ENCODE measurements around the gene CISD3. TPM values are rescaled to one million over a fixed set of nuclear protein-coding genes. Genes with fewer than 3 reads are reported as not detected.

CISD3 gene
- polyA plus RNA-seq, 4 donors = 52.4 to 186 (median 131) TPM

GRCh38 chr17:38710604-38710962 lies 19.6 kb upstream of the CISD3 start:
- H3K9me3 ChIP-seq (ENCODE audit: control insufficient read depth in 2 of 2, insufficient read depth in 1 of 2, low read depth in 1 of 2, low read length in 1 of 2) = no peaks in the 10 kb centered on the region
- DNase-seq (no peak), FAIRE-seq (no peak)
- H3K4me3 ChIP-seq (ENCODE audit: low read depth in 1 of 3, low read length in 3 of 3) = no peak overlapping the region
- H3K4me1 ChIP-seq (ENCODE audit: control insufficient read depth in 3 of 3, insufficient read depth in 2 of 3, low read depth in 1 of 3, low read length in 2 of 3) = no peaks in the 10 kb centered on the region
- H3K27me3 ChIP-seq (ENCODE audit: control insufficient read depth in 3 of 3, insufficient read depth in 3 of 3, low read length in 3 of 3) = no peaks in the 10 kb centered on the region
- WGBS, 3 donors = 90 to 96% (median 94%) methylated on average over 3 of the region's 3 CpGs
- H3K27ac ChIP-seq (ENCODE audit: low read depth in 1 of 3, low read length in 2 of 3) = no peak overlapping the region
- peaks cover 0 to 84% (median 13%) of the 10 kb centered on the region in 3 donors for H3K36me3 ChIP-seq (ENCODE audit: control insufficient read depth in 3 of 3, insufficient read depth in 2 of 3, low read depth in 1 of 3, low read length in 3 of 3)

DNA sequence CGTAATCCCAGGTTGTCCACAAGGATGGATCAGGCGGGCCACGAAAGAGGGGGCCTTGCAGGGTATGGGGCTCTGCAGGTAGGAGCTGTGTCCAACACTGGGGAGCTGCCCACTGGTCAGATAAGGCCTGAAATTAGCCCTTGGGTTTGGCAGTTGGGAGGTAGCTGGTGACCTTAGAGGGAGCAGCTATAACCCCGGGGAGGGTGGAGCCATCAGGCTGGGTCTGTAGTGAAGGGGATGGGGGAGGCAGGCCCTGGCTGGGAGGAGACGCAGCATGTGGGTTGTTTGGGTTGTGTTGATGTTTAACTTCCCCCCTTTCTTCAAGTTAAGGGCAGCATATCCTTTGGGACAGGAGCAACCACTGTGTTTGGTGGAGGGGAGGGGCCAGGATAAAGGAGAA lies 19.2 kb upstream of the CISD3 start:
- Histone ChIP-seq H3K9me3 (ENCODE audit: control insufficient read depth in 2 of 2, insufficient read depth in 1 of 2, low read depth in 1 of 2, low read length in 1 of 2) (no peaks in the 10 kb centered on the region), H3K36me3 (ENCODE audit: control insufficient read depth in 3 of 3, insufficient read depth in 2 of 3, low read depth in 1 of 3, low read length in 3 of 3) (peaks cover 0 to 88% (median 13%) of the 10 kb centered on the region in 3 donors), H3K4me1 (ENCODE audit: control insufficient read depth in 3 of 3, insufficient read depth in 2 of 3, low read depth in 1 of 3, low read length in 2 of 3) (no peaks in the 10 kb centered on the region), H3K27ac (ENCODE audit: low read depth in 1 of 3, low read length in 2 of 3) (no peak overlapping the region), H3K27me3 (ENCODE audit: control insufficient read depth in 3 of 3, insufficient read depth in 3 of 3, low read length in 3 of 3) (no peaks in the 10 kb centered on the region), H3K4me3 (ENCODE audit: low read depth in 1 of 3, low read length in 3 of 3) (no peak overlapping the region)
- FAIRE-seq (no peak), DNase-seq (no peak)
- 75 to 85% (median 83%) methylated on average over 5 of the region's 5 CpGs for WGBS, 3 donors

GRCh38 chr17:38711792-38712571 lies 18.2 kb upstream of the CISD3 start:
- peaks cover 0 to 98% (median 16%) of the 10 kb centered on the region in 3 donors for H3K36me3 ChIP-seq (ENCODE audit: control insufficient read depth in 3 of 3, insufficient read depth in 2 of 3, low read depth in 1 of 3, low read length in 3 of 3)
- 78 to 84% (median 81%) methylated on average over 26 of the region's 26 CpGs for WGBS, 3 donors
- no peaks in the 10 kb centered on the region for H3K27me3 ChIP-seq (ENCODE audit: control insufficient read depth in 3 of 3, insufficient read depth in 3 of 3, low read length in 3 of 3)
- no peak overlapping the region for H3K4me3 ChIP-seq (ENCODE audit: low read depth in 1 of 3, low read length in 3 of 3)
- DNase-seq (no peak), FAIRE-seq (no peak)
- H3K27ac ChIP-seq (ENCODE audit: low read depth in 1 of 3, low read length in 2 of 3) = no peak overlapping the region
- H3K4me1 ChIP-seq (ENCODE audit: control insufficient read depth in 3 of 3, insufficient read depth in 2 of 3, low read depth in 1 of 3, low read length in 2 of 3) = no peaks in the 10 kb centered on the region
- no peaks in the 10 kb centered on the region for H3K9me3 ChIP-seq (ENCODE audit: control insufficient read depth in 2 of 2, insufficient read depth in 1 of 2, low read depth in 1 of 2, low read length in 1 of 2)

DNA sequence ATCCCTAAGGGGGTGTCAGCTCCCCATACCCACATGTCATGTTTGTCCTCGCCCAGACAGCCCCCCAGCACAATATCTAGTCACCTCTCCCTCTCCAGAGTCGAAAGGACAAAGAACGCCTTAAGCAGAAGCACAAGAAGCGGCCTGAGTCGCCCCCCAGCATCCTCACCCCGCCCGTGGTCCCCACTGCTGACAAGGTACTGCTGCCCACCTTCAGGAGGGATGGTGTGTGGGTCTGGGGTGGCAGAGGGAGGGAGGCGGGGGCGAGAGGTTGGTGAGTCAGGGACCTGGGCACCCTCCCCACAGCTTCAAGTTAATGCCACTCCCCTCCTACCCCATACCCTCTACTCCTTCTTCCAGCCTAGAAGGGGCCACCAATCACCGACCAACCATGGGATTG lies 17.5 kb upstream of the CISD3 start:
- H3K36me3 ChIP-seq (ENCODE audit: control insufficient read depth in 3 of 3, insufficient read depth in 2 of 3, low read depth in 1 of 3, low read length in 3 of 3) = peaks cover 0 to 99% (median 18%) of the 10 kb centered on the region in 3 donors

GRCh38 chr17:38713456-38714075 lies 16.6 kb upstream of the CISD3 start:
- H3K4me3 ChIP-seq (ENCODE audit: low read depth in 1 of 3, low read length in 3 of 3) = no peak overlapping the region
- H3K4me1 ChIP-seq (ENCODE audit: control insufficient read depth in 3 of 3, insufficient read depth in 2 of 3, low read depth in 1 of 3, low read length in 2 of 3) = peaks cover 0 to 4% (median 2%) of the 10 kb centered on the region in 3 donors
- H3K27me3 ChIP-seq (ENCODE audit: control insufficient read depth in 3 of 3, insufficient read depth in 3 of 3, low read length in 3 of 3) = no peaks in the 10 kb centered on the region
- FAIRE-seq (no peak), DNase-seq (no peak)
- H3K36me3 ChIP-seq (ENCODE audit: control insufficient read depth in 3 of 3, insufficient read depth in 2 of 3, low read depth in 1 of 3, low read length in 3 of 3) = peaks cover 2 to 98% (median 18%) of the 10 kb centered on the region in 3 donors
- H3K9me3 ChIP-seq (ENCODE audit: control insufficient read depth in 2 of 2, insufficient read depth in 1 of 2, low read depth in 1 of 2, low read length in 1 of 2) = no peaks in the 10 kb centered on the region
- H3K27ac ChIP-seq (ENCODE audit: low read depth in 1 of 3, low read length in 2 of 3) = no peak overlapping the region
- 68 to 76% (median 74%) methylated on average over 11 of the region's 11 CpGs for WGBS, 3 donors

More for the DNA sequence above, 17.5 kb upstream of the CISD3 start:
- DNase-seq (no peak), FAIRE-seq (no peak)
- H3K9me3 ChIP-seq (ENCODE audit: control insufficient read depth in 2 of 2, insufficient read depth in 1 of 2, low read depth in 1 of 2, low read length in 1 of 2) = no peaks in the 10 kb centered on the region
- no peak overlapping the region for H3K27ac ChIP-seq (ENCODE audit: low read depth in 1 of 3, low read length in 2 of 3)
- no peaks in the 10 kb centered on the region for H3K4me1 ChIP-seq (ENCODE audit: control insufficient read depth in 3 of 3, insufficient read depth in 2 of 3, low read depth in 1 of 3, low read length in 2 of 3)
- H3K4me3 ChIP-seq (ENCODE audit: low read depth in 1 of 3, low read length in 3 of 3) = no peak overlapping the region
- 94 to 95% (median 94%) methylated on average over 8 to 10 of the region's 10 CpGs for WGBS, 3 donors
- H3K27me3 ChIP-seq (ENCODE audit: control insufficient read depth in 3 of 3, insufficient read depth in 3 of 3, low read length in 3 of 3) = no peaks in the 10 kb centered on the region

- Histone ChIP-seq H3K36me3 (ENCODE audit: control insufficient read depth in 3 of 3, insufficient read depth in 2 of 3, low read depth in 1 of 3, low read length in 3 of 3) (peaks cover 2 to 95% (median 18%) of the 10 kb centered on the region in 3 donors), H3K4me1 (ENCODE audit: control insufficient read depth in 3 of 3, insufficient read depth in 2 of 3, low read depth in 1 of 3, low read length in 2 of 3) (peaks cover 2 to 16% (median 6%) of the 10 kb centered on the region in 3 donors), H3K4me3 (ENCODE audit: low read depth in 1 of 3, low read length in 3 of 3) (no peak overlapping the region), H3K27me3 (ENCODE audit: control insufficient read depth in 3 of 3, insufficient read depth in 3 of 3, low read length in 3 of 3) (no peaks in the 10 kb centered on the region), H3K27ac (ENCODE audit: low read depth in 1 of 3, low read length in 2 of 3) (no peak overlapping the region), H3K9me3 (ENCODE audit: control insufficient read depth in 2 of 2, insufficient read depth in 1 of 2, low read depth in 1 of 2, low read length in 1 of 2) (no peaks in the 10 kb centered on the region)
- 75 to 91% (median 81%) methylated on average over 7 to 9 of the region's 9 CpGs for WGBS, 3 donors
- no peak for FAIRE-seq
- no peak for DNase-seq
Observed at GRCh38 chr17:38715216-38715943, 14.8 kb upstream of the CISD3 start.

DNA sequence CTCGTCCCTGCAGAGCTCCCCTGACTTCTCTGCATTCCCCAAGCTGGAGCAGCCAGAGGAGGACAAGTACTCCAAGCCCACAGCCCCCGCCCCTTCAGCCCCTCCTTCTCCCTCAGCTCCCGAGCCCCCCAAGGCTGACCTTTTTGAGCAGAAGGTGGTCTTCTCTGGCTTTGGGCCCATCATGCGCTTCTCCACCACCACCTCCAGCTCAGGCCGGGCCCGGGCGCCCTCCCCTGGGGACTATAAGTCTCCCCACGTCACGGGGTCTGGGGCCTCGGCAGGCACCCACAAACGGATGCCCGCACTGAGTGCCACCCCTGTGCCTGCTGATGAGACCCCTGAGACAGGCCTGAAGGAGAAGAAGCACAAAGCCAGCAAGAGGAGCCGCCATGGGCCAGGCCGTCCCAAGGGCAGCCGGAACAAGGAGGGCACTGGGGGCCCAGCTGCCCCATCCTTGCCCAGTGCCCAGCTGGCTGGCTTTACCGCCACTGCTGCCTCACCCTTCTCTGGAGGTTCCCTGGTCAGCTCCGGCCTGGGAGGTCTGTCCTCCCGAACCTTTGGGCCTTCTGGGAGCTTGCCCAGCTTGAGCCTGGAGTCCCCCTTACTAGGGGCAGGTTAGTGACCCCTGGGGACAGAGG lies 13.7 kb upstream of the CISD3 start:
- Histone ChIP-seq H3K27me3 (ENCODE audit: control insufficient read depth in 3 of 3, insufficient read depth in 3 of 3, low read length in 3 of 3) (no peaks in the 10 kb centered on the region), H3K4me3 (ENCODE audit: low read depth in 1 of 3, low read length in 3 of 3) (no peak overlapping the region), H3K9me3 (ENCODE audit: control insufficient read depth in 2 of 2, insufficient read depth in 1 of 2, low read depth in 1 of 2, low read length in 1 of 2) (no peaks in the 10 kb centered on the region), H3K4me1 (ENCODE audit: control insufficient read depth in 3 of 3, insufficient read depth in 2 of 3, low read depth in 1 of 3, low read length in 2 of 3) (peaks cover 2 to 16% (median 6%) of the 10 kb centered on the region in 3 donors), H3K36me3 (ENCODE audit: control insufficient read depth in 3 of 3, insufficient read depth in 2 of 3, low read depth in 1 of 3, low read length in 3 of 3) (peaks cover 4 to 91% (median 18%) of the 10 kb centered on the region in 3 donors), H3K27ac (ENCODE audit: low read depth in 1 of 3, low read length in 2 of 3) (no peak overlapping the region)
- no peak for DNase-seq
- FAIRE-seq = no peak
- WGBS, 3 donors = 88 to 94% (median 91%) methylated on average over 18 of the region's 18 CpGs

DNA sequence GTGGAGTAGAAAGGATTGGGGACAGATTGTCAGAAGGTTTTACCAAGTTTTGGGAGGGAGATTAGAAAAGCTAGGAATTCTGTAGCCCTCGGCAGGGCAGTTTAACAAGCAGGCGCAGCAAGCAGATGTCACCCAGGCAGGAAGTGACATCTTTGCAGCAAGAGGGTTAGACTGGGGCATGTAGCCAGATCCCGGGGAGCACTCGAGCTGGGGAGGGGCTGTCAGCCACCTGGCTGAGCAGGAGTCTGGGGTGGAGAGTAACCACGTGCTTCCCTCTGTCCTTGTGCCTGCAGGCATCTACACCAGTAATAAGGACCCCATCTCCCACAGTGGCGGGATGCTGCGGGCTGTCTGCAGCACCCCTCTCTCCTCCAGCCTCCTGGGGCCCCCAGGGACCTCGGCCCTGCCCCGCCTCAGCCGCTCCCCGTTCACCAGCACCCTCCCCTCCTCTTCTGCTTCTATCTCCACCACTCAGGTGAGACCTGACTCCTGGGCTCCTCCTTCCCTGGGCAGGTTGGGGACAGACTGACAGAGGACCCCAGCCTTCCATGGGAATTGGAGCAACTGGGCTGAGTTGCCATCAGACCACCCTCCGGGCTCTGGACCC lies 12.9 kb upstream of the CISD3 start:
- 60 to 68% (median 63%) methylated on average over 10 to 12 of the region's 12 CpGs for WGBS, 3 donors
- FAIRE-seq = no peak
- H3K36me3 ChIP-seq (ENCODE audit: control insufficient read depth in 3 of 3, insufficient read depth in 2 of 3, low read depth in 1 of 3, low read length in 3 of 3) = peaks cover 7 to 91% (median 18%) of the 10 kb centered on the region in 3 donors

More for the DNA sequence above, 12.9 kb upstream of the CISD3 start:
- H3K9me3 ChIP-seq (ENCODE audit: control insufficient read depth in 2 of 2, insufficient read depth in 1 of 2, low read depth in 1 of 2, low read length in 1 of 2) = no peaks in the 10 kb centered on the region
- H3K27me3 ChIP-seq (ENCODE audit: control insufficient read depth in 3 of 3, insufficient read depth in 3 of 3, low read length in 3 of 3) = no peaks in the 10 kb centered on the region
- DNase-seq = no peak
- H3K4me3 ChIP-seq (ENCODE audit: low read depth in 1 of 3, low read length in 3 of 3) = no peak overlapping the region
- H3K4me1 ChIP-seq (ENCODE audit: control insufficient read depth in 3 of 3, insufficient read depth in 2 of 3, low read depth in 1 of 3, low read length in 2 of 3) = peaks cover 2 to 16% (median 6%) of the 10 kb centered on the region in 3 donors
- no peak overlapping the region for H3K27ac ChIP-seq (ENCODE audit: low read depth in 1 of 3, low read length in 2 of 3)
